Fibroblast of skin of back (primary cell): ENCODE results near the gene FAR2.

Experiments
- DNase-seq: peaks from one replicate; pipeline ENCODE4 v3.0.0-alpha.2; 2013

Gene FAR2

GRCh38 chr12:29207120-29207519, 58.0 kb downstream of the FAR2 start:
- DNase-seq: peak; percentile 67

GRCh38 chr12:29208060-29208459, 59.0 kb downstream of the FAR2 start:
- DNase-seq: no peak

- no peak for DNase-seq
Measured at GRCh38 chr12:29208936-29209701, 60.0 kb downstream of the FAR2 start.

GRCh38 chr12:29211696-29212095, 62.6 kb downstream of the FAR2 start:
- DNase-seq: peak; percentile 10

- DNase-seq: peak; percentile 32
Measured at GRCh38 chr12:29212682-29213403, 63.8 kb downstream of the FAR2 start.

GRCh38 chr12:29216266-29216665, 67.2 kb downstream of the FAR2 start:
- DNase-seq: no peak

- DNase-seq: peak; percentile 70
Measured at GRCh38 chr12:29216797-29217575, 67.9 kb downstream of the FAR2 start.

- no peak for DNase-seq
Measured at GRCh38 chr12:29220632-29221336, 71.7 kb downstream of the FAR2 start.

- no peak for DNase-seq
Measured at GRCh38 chr12:29222200-29222599, 73.1 kb downstream of the FAR2 start.

- no peak for DNase-seq
Measured at GRCh38 chr12:29223426-29223825, 74.3 kb downstream of the FAR2 start.

GRCh38 chr12:29223956-29224543, 75.0 kb downstream of the FAR2 start:
- DNase-seq: peak; percentile 44

- DNase-seq: peak; percentile 90
Measured at GRCh38 chr12:29224572-29224971, 75.5 kb downstream of the FAR2 start.

GRCh38 chr12:29225834-29226233, 76.8 kb downstream of the FAR2 start:
- DNase-seq: no peak

- DNase-seq: peak; percentile 59
Measured at GRCh38 chr12:29226616-29227015, 77.5 kb downstream of the FAR2 start.

- peak; percentile 61 for DNase-seq
Measured at GRCh38 chr12:29228474-29229157, 79.5 kb downstream of the FAR2 start.

- no peak for DNase-seq
Measured at GRCh38 chr12:29229158-29229505, 80.1 kb downstream of the FAR2 start.

GRCh38 chr12:29229937-29230336, 80.9 kb downstream of the FAR2 start:
- DNase-seq: no peak

- DNase-seq: no peak
Measured at GRCh38 chr12:29230800-29231560, 81.9 kb downstream of the FAR2 start.

- DNase-seq: no peak
Measured at GRCh38 chr12:29232086-29232485, 83.0 kb downstream of the FAR2 start.

- no peak for DNase-seq
Measured at GRCh38 chr12:29234552-29234951, 85.5 kb downstream of the FAR2 start.
